Left ventricle myocardium superior (tissue), 1 donor: Measurements from ENCODE around the gene ICA1L. TPM values are rescaled to one million over a fixed set of nuclear protein-coding genes. Genes with fewer than 3 reads are reported as not detected.
A peak's percentile ranks its signal among the peaks of the same experiment; 100 is the strongest.
"Not testable (repeated sequence)": the region's sequence is repeated elsewhere in the genome, so short reads cannot be mapped to it uniquely, and the experiment has no call there.

Source experiments
- ATAC-seq: fragments of 200-7000 bp; cut with Tn5 transposase; one replicate; pipeline ENCODE4 v1.9.1; 2020; ENCODE audit warnings: mild to moderate bottlenecking, moderate library complexity
- DNase-seq: peaks from one replicate; pipeline ENCODE4 v3.0.0-alpha.2; 2020
- intact Hi-C: fragments of 100-400 bp; cut with micrococcal nuclease; formaldehyde crosslinking; loops from one replicate; pipeline ENCODE4 v1.11.0; 2022
- long read RNA-seq: library from polyadenylated mRNA; unstranded; transcript quantifications from one replicate; pipeline ENCODE4 v2.0.0, GENCODE V29; 2021
- total RNA-seq: library from RNA; stranded (reverse); fragmentation: NEBNext Ultra II Directional; extraction: Animal tissue kit (Norgen Biotek cat#: 25700); gene quantifications from one replicate; pipeline ENCODE4 v1.2.1, GENCODE V29; 2021
- donor health status: DM: no; HTN: yes; CAD: no; lungs with severe emphysema.

The ICA1L gene
- 6.9 TPM for total RNA-seq
- long read RNA-seq, partial matches to known transcripts, result 0 of 4 reads
- long read RNA-seq, other reads (novel, unspliced or antisense), result 3 of 4 reads

- ATAC-seq (peak; percentile 90), DNase-seq (peak; percentile 84)
- intact Hi-C loops, result no loop called here
These were observed at the start of gene ICA1L for GRCh38 chr2:202871300-202872141. Gene ICA1L (minus strand): TSS chr2:202871766. CDS start chr2:202829009, 42,757 bp downstream.

GRCh38 chr2:202918860-202919259 is 47.3 kb upstream of the ICA1L start:
- intact Hi-C loops, result no loop called here
- ATAC-seq, result no peak

GRCh38 chr2:202912342-202913201 is 41.0 kb upstream of the ICA1L start:
- ATAC-seq (peak; percentile 88), DNase-seq (peak; percentile 35)
- intact Hi-C loops, result not testable (repeated sequence)

More at GRCh38 chr2:202918860-202919259, 47.3 kb upstream of the ICA1L start:
- no peak for DNase-seq

- DNase-seq, result peak; percentile 95
- intact Hi-C loops, result no loop called here
- ATAC-seq, result peak; percentile 98
These were observed 40.2 kb upstream of the ICA1L start, which contains the start of the genes CARF and WDR12 for GRCh38 chr2:202911512-202912341. Gene CARF (plus strand): TSS chr2:202912275. CDS start chr2:202941903, 29,628 bp downstream. Gene WDR12 (minus strand): TSS chr2:202911673. CDS start chr2:202911476, 197 bp downstream.

GRCh38 chr2:202911203-202911511 is 39.6 kb upstream of the ICA1L start:
- DNase-seq (no peak), ATAC-seq (peak; percentile 5)

GRCh38 chr2:202910698-202911097 is 39.1 kb upstream of the ICA1L start:
- intact Hi-C loops, result no loop called here
- no peak for DNase-seq
- no peak for ATAC-seq

More at GRCh38 chr2:202911203-202911511, 39.6 kb upstream of the ICA1L start:
- intact Hi-C loops, result no loop called here

- intact Hi-C loops, DNase-seq, ATAC-seq: not testable (repeated sequence)
These were observed 38.7 kb upstream of the ICA1L start for GRCh38 chr2:202910250-202910649.

- DNase-seq (no peak), ATAC-seq (no peak)
- intact Hi-C loops, result no loop called here
These were observed 38.0 kb upstream of the ICA1L start for GRCh38 chr2:202909394-202910192.

- intact Hi-C loops, result no loop called here
- ATAC-seq, result no peak
- DNase-seq, result no peak
These were observed 36.6 kb upstream of the ICA1L start for GRCh38 chr2:202908186-202908585.

GRCh38 chr2:202905507-202905906 is 33.9 kb upstream of the ICA1L start:
- DNase-seq, ATAC-seq, intact Hi-C loops: not testable (repeated sequence)

GRCh38 chr2:202885190-202885589 is 13.6 kb upstream of the ICA1L start:
- ATAC-seq (peak; percentile 63), DNase-seq (no peak)
- intact Hi-C loops, result no loop called here

- DNase-seq (no peak), ATAC-seq (no peak)
- intact Hi-C loops, result no loop called here
These were observed 12.6 kb upstream of the ICA1L start for GRCh38 chr2:202883987-202884675.

GRCh38 chr2:202881570-202881969 is 10.0 kb upstream of the ICA1L start:
- ATAC-seq (no peak), DNase-seq (no peak)
- intact Hi-C loops, result no loop called here

GRCh38 chr2:202877699-202878098 is 6.1 kb upstream of the ICA1L start:
- DNase-seq (no peak), ATAC-seq (no peak)
- intact Hi-C loops, result no loop called here

- intact Hi-C loops, result no loop called here
- peak; percentile 70 for DNase-seq
- peak; percentile 93 for ATAC-seq
These were observed 901 bp downstream of the ICA1L start for GRCh38 chr2:202870431-202871299.

- ATAC-seq, result no peak
These were observed 9.6 kb downstream of the ICA1L start for GRCh38 chr2:202861987-202862386.

GRCh38 chr2:202858601-202859000 is 13.0 kb downstream of the ICA1L start:
- ATAC-seq, result no peak
- DNase-seq, result no peak
- intact Hi-C loops, result no loop called here

More at GRCh38 chr2:202861987-202862386, 9.6 kb downstream of the ICA1L start:
- DNase-seq, result no peak
- intact Hi-C loops, result no loop called here
